Suprapubic skin (tissue), 3 donors: ENCODE results near the gene ADAP1.

Experiments used
- CTCF ChIP-seq, 2 donors: fragments of 200-600 bp in 1 of 2; fragments of 450-650 bp in 1 of 2; sonication (generic) in 1 of 2; IDR thresholded peaks; one replicate each; pipeline ENCODE4 v1.5.1; 2016 to 2019; ENCODE audit warnings: antibody characterized with exemption in 2 of 2, mild to moderate bottlenecking in 1 of 2, moderate library complexity in 1 of 2
- POLR2A ChIP-seq, 2 donors: fragments of 450-650 bp; IDR thresholded peaks; one replicate each; pipeline ENCODE4 v1.6.1; 2017; ENCODE audit warnings: antibody characterized with exemption in 2 of 2, mild to moderate bottlenecking in 2 of 2, moderate library complexity in 2 of 2

- no peak for TF ChIP-seq CTCF (IDR thresholded peaks at IDR 0.05)
- TF ChIP-seq POLR2A (IDR thresholded peaks at IDR 0.05) = no peak
Observed at GRCh38 chr7:935874-936385, 18.6 kb downstream of the ADAP1 start.
